Mesendoderm (in vitro differentiated cells): Measurements from ENCODE around the gene PHLDA1.

Experiments
- DNase-seq: peaks from one replicate; pipeline ENCODE4 v3.0.0; 2013
- H2AK5ac ChIP-seq: 2 replicates; pipeline ENCODE4 v1.6.1; 2013; ENCODE audit warnings: low read length, inconsistent platforms
- H2BK120ac ChIP-seq: 2 replicates; pipeline ENCODE4 v1.6.1; 2013; ENCODE audit warnings: low read depth, mild to moderate bottlenecking, low read length, moderate library complexity, mixed read lengths
- H2BK15ac ChIP-seq: replicated peaks from 2 replicates; pipeline ENCODE4 v1.6.1; 2013; ENCODE audit warnings: low read depth, mild to moderate bottlenecking, moderate library complexity
- H2BK5ac ChIP-seq: 2 replicates; pipeline ENCODE4 v1.6.1; 2013; ENCODE audit warnings: low read length, inconsistent platforms
- H3K18ac ChIP-seq: 2 replicates; pipeline ENCODE4 v1.6.1; 2013; ENCODE audit warnings: mild to moderate bottlenecking, low read length, mixed read lengths
- H3K23ac ChIP-seq: one replicate; pipeline ENCODE4 v1.6.1; 2013; ENCODE audit warnings: low read length
- H3K27ac ChIP-seq: 2 replicates; pipeline ENCODE4 v1.5.1; 2013; ENCODE audit warnings: low read depth, mild to moderate bottlenecking, inconsistent platforms, low read length, moderate library complexity
- H3K27me3 ChIP-seq: 2 replicates; pipeline ENCODE4 v1.6.1; 2013; ENCODE audit warnings: low read length, control low read depth, mild to moderate bottlenecking, inconsistent platforms; ENCODE audit not compliant: insufficient read depth, poor library complexity
- H3K36me3 ChIP-seq: 2 replicates; pipeline ENCODE4 v1.6.1; 2013; ENCODE audit warnings: low read length, inconsistent platforms; ENCODE audit not compliant: control insufficient read depth, insufficient read depth
- H3K4ac ChIP-seq: one replicate; pipeline ENCODE4 v1.6.1; 2013; ENCODE audit warnings: low read depth, mild to moderate bottlenecking, low read length, moderate library complexity
- H3K4me1 ChIP-seq: 2 replicates; pipeline ENCODE4 v1.6.1; 2013; ENCODE audit warnings: low read depth, low read length, inconsistent platforms; ENCODE audit not compliant: control insufficient read depth
- H3K4me2 ChIP-seq: 2 replicates; pipeline ENCODE4 v1.6.1; 2013; ENCODE audit warnings: low read length
- H3K4me3 ChIP-seq: 2 replicates; pipeline ENCODE4 v1.5.1; 2013; ENCODE audit warnings: mild to moderate bottlenecking, low read length
- H3K56ac ChIP-seq: one replicate; pipeline ENCODE4 v1.6.1; 2013; ENCODE audit warnings: low read length
- H3K79me1 ChIP-seq: 2 replicates; pipeline ENCODE4 v1.6.1; 2013; ENCODE audit warnings: low read length, inconsistent platforms
- H3K79me2 ChIP-seq: 2 replicates; pipeline ENCODE4 v1.6.1; 2013; ENCODE audit warnings: mild to moderate bottlenecking, low read length; ENCODE audit not compliant: control insufficient read depth, insufficient read depth
- H3K9ac ChIP-seq: 2 replicates; pipeline ENCODE4 v1.6.1; 2013; ENCODE audit warnings: low read length, inconsistent platforms
- H4K5ac ChIP-seq: one replicate; pipeline ENCODE4 v1.6.1; 2013; ENCODE audit warnings: low read length
- H4K8ac ChIP-seq: one replicate; pipeline ENCODE4 v1.6.1; 2013; ENCODE audit warnings: low read depth, mild to moderate bottlenecking, control low read depth, low read length, moderate library complexity
- WGBS: extraction: QIAGEN DNeasy Blood & Tissue Kit; methylation state at CpG from one replicate; pipeline ENCODE4 v1.1.7; 2013; ENCODE audit warnings: low lambda C conversion rate, missing lambda C conversion rate; ENCODE audit not compliant: insufficient coverage; ENCODE audit errors: extremely low coverage; 5-methylcytosine and 5-hydroxymethylcytosine counted together

PHLDA1 gene

GRCh38 chr12:76024942-76025600, 6.5 kb downstream of the PHLDA1 start:
- Histone ChIP-seq H4K5ac (no peak overlapping the region), H3K4me2 (no peak overlapping the region), H3K9ac (no peak overlapping the region), H4K8ac (no peak overlapping the region), H3K36me3 (no peaks in the 10 kb centered on the region), H3K27ac (peak overlapping the region; percentile 11), H2BK5ac (no peak overlapping the region), H2BK15ac (no peak overlapping the region), H2BK120ac (no peak overlapping the region), H3K4me3 (no peak overlapping the region), H3K4ac (no peak overlapping the region), H2AK5ac (no peak overlapping the region), H3K56ac (no peak overlapping the region), H3K79me1 (no peaks in the 10 kb centered on the region), H3K23ac (no peak overlapping the region), H3K79me2 (peaks cover 8% of the 10 kb centered on the region), H3K27me3 (no peaks in the 10 kb centered on the region), H3K4me1 (peaks cover 4% of the 10 kb centered on the region), H3K18ac (no peak overlapping the region)
- DNase-seq, result no peak
- WGBS, result no CpG with 5 or more reads among the region's 3 CpGs

- Histone ChIP-seq H2AK5ac (no peak overlapping the region), H2BK15ac (no peak overlapping the region), H3K36me3 (no peaks in the 10 kb centered on the region), H3K27ac (no peak overlapping the region), H3K79me1 (no peaks in the 10 kb centered on the region), H3K27me3 (no peaks in the 10 kb centered on the region), H4K8ac (no peak overlapping the region), H4K5ac (no peak overlapping the region), H3K56ac (no peak overlapping the region), H3K4me3 (no peak overlapping the region), H3K9ac (no peak overlapping the region), H3K18ac (no peak overlapping the region), H2BK5ac (no peak overlapping the region), H3K23ac (no peak overlapping the region), H3K4me2 (no peak overlapping the region), H3K4me1 (peaks cover 5% of the 10 kb centered on the region), H3K4ac (no peak overlapping the region), H3K79me2 (peaks cover 4% of the 10 kb centered on the region), H2BK120ac (no peak overlapping the region)
- WGBS, result no CpG with 5 or more reads among the region's 8 CpGs
- DNase-seq, result no peak
Observed at GRCh38 chr12:76024102-76024781, 7.3 kb downstream of the PHLDA1 start.

GRCh38 chr12:76023069-76023690, 8.4 kb downstream of the PHLDA1 start:
- Histone ChIP-seq H3K36me3 (no peaks in the 10 kb centered on the region), H3K79me2 (no peaks in the 10 kb centered on the region), H3K27ac (no peak overlapping the region), H2BK5ac (no peak overlapping the region), H4K8ac (no peak overlapping the region), H3K4me3 (no peak overlapping the region), H3K56ac (no peak overlapping the region), H3K9ac (no peak overlapping the region), H2BK15ac (no peak overlapping the region), H3K27me3 (no peaks in the 10 kb centered on the region), H2AK5ac (no peak overlapping the region), H3K4me1 (peaks cover 7% of the 10 kb centered on the region), H3K79me1 (no peaks in the 10 kb centered on the region), H4K5ac (no peak overlapping the region), H3K18ac (no peak overlapping the region), H3K23ac (no peak overlapping the region), H3K4me2 (no peak overlapping the region), H2BK120ac (no peak overlapping the region), H3K4ac (no peak overlapping the region)
- DNase-seq, result no peak
- no CpG with 5 or more reads among the region's 2 CpGs for whole genome bisulfite sequencing

- H3K9ac ChIP-seq, result no peak overlapping the region
- no peak overlapping the region for H3K56ac ChIP-seq
- H3K23ac ChIP-seq, result no peak overlapping the region
- WGBS, result no CpG with 5 or more reads among the region's 3 CpGs
- no peaks in the 10 kb centered on the region for H3K79me1 ChIP-seq
- H2BK120ac ChIP-seq, result no peak overlapping the region
- no peaks in the 10 kb centered on the region for H3K79me2 ChIP-seq
- H3K36me3 ChIP-seq, result no peaks in the 10 kb centered on the region
- H3K27me3 ChIP-seq, result no peaks in the 10 kb centered on the region
- H3K4me1 ChIP-seq, result peaks cover 7% of the 10 kb centered on the region
- H3K4me2 ChIP-seq, result no peak overlapping the region
- no peak for DNase-seq
- H3K4me3 ChIP-seq, result no peak overlapping the region
- H2AK5ac ChIP-seq, result no peak overlapping the region
- no peak overlapping the region for H4K8ac ChIP-seq
- H3K18ac ChIP-seq, result no peak overlapping the region
- no peak overlapping the region for H4K5ac ChIP-seq
- H2BK5ac ChIP-seq, result no peak overlapping the region
- H3K27ac ChIP-seq, result no peak overlapping the region
- H2BK15ac ChIP-seq, result no peak overlapping the region
- H3K4ac ChIP-seq, result no peak overlapping the region
Observed at GRCh38 chr12:76022506-76022905, 9.1 kb downstream of the PHLDA1 start.

- WGBS, result no CpG with 5 or more reads among the region's 15 CpGs
- peak; percentile 54 for DNase-seq
- no peak overlapping the region for H3K4me3 ChIP-seq
- H4K5ac ChIP-seq, result no peak overlapping the region
- H3K9ac ChIP-seq, result no peak overlapping the region
- H3K23ac ChIP-seq, result no peak overlapping the region
- peak overlapping the region; percentile 51 for H2BK5ac ChIP-seq
- H3K4ac ChIP-seq, result peak overlapping the region; percentile 87
- no peaks in the 10 kb centered on the region for H3K79me2 ChIP-seq
- H3K79me1 ChIP-seq, result no peaks in the 10 kb centered on the region
- peak overlapping the region; percentile 38 for H3K27ac ChIP-seq
- H3K4me1 ChIP-seq, result peaks cover 7% of the 10 kb centered on the region
- H3K56ac ChIP-seq, result peak overlapping the region; percentile 46
- H2BK120ac ChIP-seq, result peak overlapping the region; percentile 96
- no peak overlapping the region for H3K4me2 ChIP-seq
- no peak overlapping the region for H4K8ac ChIP-seq
- no peak overlapping the region for H2AK5ac ChIP-seq
- no peaks in the 10 kb centered on the region for H3K36me3 ChIP-seq
- H3K18ac ChIP-seq, result peak overlapping the region; percentile 88
- no peaks in the 10 kb centered on the region for H3K27me3 ChIP-seq
- H2BK15ac ChIP-seq, result no peak overlapping the region
Observed at GRCh38 chr12:76020731-76021672, 10.6 kb downstream of the PHLDA1 start.
